Vagina (tissue), 2 donors: ENCODE measurements around the gene GNL2. TPM values are rescaled to one million over a fixed set of nuclear protein-coding genes. Genes with fewer than 3 reads are reported as not detected.

Experiments used
- DNase-seq, 2 donors: peaks; one replicate each; pipeline ENCODE4 v3.0.0-alpha.2; 2017; ENCODE audit errors: extremely low spot score in 2 of 2
- H3K27ac ChIP-seq: fragments of 200-600 bp; sonication (generic); one replicate; pipeline ENCODE4 v1.5.1; 2019
- H3K27me3 ChIP-seq: fragments of 200-600 bp; sonication (generic); one replicate; pipeline ENCODE4 v1.5.1; 2019
- H3K36me3 ChIP-seq, 2 donors: fragments of 200-600 bp; sonication (generic); one replicate each; pipeline ENCODE4 v1.5.1; 2017 to 2019
- H3K4me1 ChIP-seq: fragments of 200-600 bp; sonication (generic); one replicate; pipeline ENCODE4 v1.5.1; 2019
- H3K4me3 ChIP-seq, 2 donors: fragments of 200-600 bp; sonication (generic); 1 replicate in 1 of 2; 2 replicates in 1 of 2; pipeline ENCODE4 v1.5.1; 2016 to 2019
- H3K9me3 ChIP-seq: fragments of 200-600 bp; sonication (generic); one replicate; pipeline ENCODE4 v1.5.1; 2019
- CTCF ChIP-seq, 3 experiments: fragments of 450-650 bp in 2 of 3; fragments of 200-600 bp in 1 of 3; sonication (generic) in 1 of 3; IDR thresholded peaks; one replicate each; pipeline ENCODE4 v1.5.1; 2017 to 2019; ENCODE audit warnings: antibody characterized with exemption in 3 of 3, mild to moderate bottlenecking in 2 of 3, moderate library complexity in 2 of 3
- POLR2A ChIP-seq, 2 donors: fragments of 450-650 bp; IDR thresholded peaks; one replicate each; pipeline ENCODE4 v1.6.1; 2017; ENCODE audit warnings: antibody characterized with exemption in 2 of 2, mild to moderate bottlenecking in 2 of 2, moderate library complexity in 2 of 2
- POLR2AphosphoS5 ChIP-seq, 2 donors: sonication (generic); formaldehyde crosslinking; IDR thresholded peaks; one replicate each; pipeline ENCODE4 v1.9.0; 2017; ENCODE audit warnings: antibody characterized with exemption in 2 of 2, mild to moderate bottlenecking in 2 of 2, low read depth in 1 of 2; ENCODE audit not compliant: insufficient read depth in 1 of 2
- intact Hi-C: fragments of 100-400 bp; cut with DNase I; formaldehyde crosslinking; loops from one replicate; pipeline ENCODE4 v1.15.1; 2023
- total RNA-seq: library from RNA; depleted of rRNA; stranded (reverse); fragments of >200 nt; gene quantifications from one replicate; pipeline ENCODE4 v1.2.3, GENCODE V29; 2016

Gene GNL2
- total RNA-seq, 1 donor from 2014 or later: 62.1 TPM

- Histone ChIP-seq H3K27ac (no peak overlapping the region), H3K36me3 (no peaks in the 10 kb centered on the region), H3K9me3 (no peaks in the 10 kb centered on the region), H3K4me1 (peaks cover 32% of the 10 kb centered on the region), H3K4me3 (no peak overlapping the region), H3K27me3 (no peaks in the 10 kb centered on the region)
- DNase-seq: no peak
- TF ChIP-seq CTCF (IDR thresholded peaks at IDR 0.05) (peak; percentile 8 to 59 (median 21)), POLR2A (IDR thresholded peaks at IDR 0.05) (no peak)
- intact Hi-C loops: no loop called here
Observed at GRCh38 chr1:37602750-37603694, 7.3 kb upstream of the GNL2 start.

GRCh38 chr1:37601441-37601840 lies 5.7 kb upstream of the GNL2 start:
- H3K27me3 ChIP-seq: no peaks in the 10 kb centered on the region
- H3K4me1 ChIP-seq: peaks cover 24% of the 10 kb centered on the region
- intact Hi-C loops: no loop called here
- H3K27ac ChIP-seq: no peak overlapping the region
- no peak overlapping the region for H3K4me3 ChIP-seq
- TF ChIP-seq POLR2A (IDR thresholded peaks at IDR 0.05) (no peak), POLR2AphosphoS5 (IDR thresholded peaks at IDR 0.05; ENCODE audit: insufficient read depth in 1 of 2, low read depth in 1 of 2) (no peak), CTCF (IDR thresholded peaks at IDR 0.05) (no peak)
- no peak for DNase-seq
- H3K9me3 ChIP-seq: no peaks in the 10 kb centered on the region
- H3K36me3 ChIP-seq: no peaks in the 10 kb centered on the region

- Histone ChIP-seq H3K36me3 (no peaks in the 10 kb centered on the region), H3K27me3 (no peaks in the 10 kb centered on the region), H3K9me3 (no peaks in the 10 kb centered on the region), H3K4me1 (peaks cover 21% of the 10 kb centered on the region), H3K27ac (no peak overlapping the region), H3K4me3 (no peak overlapping the region)
- DNase-seq: no peak
- intact Hi-C loops: loop anchor here (5.0 kb wide), 1 partner anchor 82 kb away; no protein-coding TSS in a partner anchor
- TF ChIP-seq CTCF (IDR thresholded peaks at IDR 0.05) (no peak), POLR2A (IDR thresholded peaks at IDR 0.05) (no peak), POLR2AphosphoS5 (IDR thresholded peaks at IDR 0.05; ENCODE audit: insufficient read depth in 1 of 2, low read depth in 1 of 2) (no peak)
Observed at GRCh38 chr1:37599940-37600339, 4.2 kb upstream of the GNL2 start.

- H3K36me3 ChIP-seq: peaks cover 0 to 18% of the 10 kb centered on the region in 2 donors
- no peak for DNase-seq
- intact Hi-C loops: loop anchor here (5.0 kb wide), 1 partner anchor 86 kb away; no protein-coding TSS in a partner anchor
- H3K4me3 ChIP-seq: peak overlapping the region; percentile 71 to 78
- no peaks in the 10 kb centered on the region for H3K27me3 ChIP-seq
- H3K4me1 ChIP-seq: peaks cover 26% of the 10 kb centered on the region
- H3K27ac ChIP-seq: peak overlapping the region; percentile 63
- TF ChIP-seq POLR2A (IDR thresholded peaks at IDR 0.05) (no peak), POLR2AphosphoS5 (IDR thresholded peaks at IDR 0.05; ENCODE audit: insufficient read depth in 1 of 2, low read depth in 1 of 2) (no peak), CTCF (IDR thresholded peaks at IDR 0.05) (no peak)
- no peaks in the 10 kb centered on the region for H3K9me3 ChIP-seq
Observed at GRCh38 chr1:37596182-37596667, 488 bp upstream of the GNL2 start.

GRCh38 chr1:37593726-37594125 lies 2.0 kb downstream of the GNL2 start:
- Histone ChIP-seq H3K27ac (no peak overlapping the region), H3K4me3 (no peak overlapping the region), H3K27me3 (no peaks in the 10 kb centered on the region), H3K36me3 (peaks cover 0 to 43% of the 10 kb centered on the region in 2 donors), H3K4me1 (peaks cover 26% of the 10 kb centered on the region), H3K9me3 (no peaks in the 10 kb centered on the region)
- TF ChIP-seq CTCF (IDR thresholded peaks at IDR 0.05): no peak
- no peak for TF ChIP-seq POLR2A (IDR thresholded peaks at IDR 0.05)
- TF ChIP-seq POLR2AphosphoS5 (IDR thresholded peaks at IDR 0.05; ENCODE audit: insufficient read depth in 1 of 2, low read depth in 1 of 2): no peak
- intact Hi-C loops: no loop called here
- DNase-seq: no peak
